ENCODE results near the gene PCDHA2. TPM values are rescaled to one million over a fixed set of nuclear protein-coding genes. Genes with fewer than 3 reads are reported as not detected.

PCDHA2 gene
- total RNA-seq, result under 1 TPM in 3 of 4 donors, not detected in 1; 0.28 to 0.68 (median 0.33) TPM
- under 1 TPM in 1 of 3 donors, not detected in 2; 0.07 TPM for polyA plus RNA-seq

- Histone ChIP-seq H3K4me1 (no peaks in the 10 kb centered on the region), H3K4me3 (peak within 1 kb of the TSS in 3 of 4 donors; percentile 16 to 28 (median 25)), H3K36me3 (no peaks in the 10 kb centered on the region), H3K27me3 (peaks cover 0 to 74% (median 0%) of the 10 kb centered on the region in 3 donors), H3K27ac (no peak within 1 kb of the TSS), H3K9me3 (peaks cover 0 to 34% (median 25%) of the 10 kb centered on the region in 4 donors)
- 28 to 48% methylated on average over 27 of the region's 27 CpGs for WGBS, 2 donors
- no peak for DNase-seq
- TF ChIP-seq CTCF (IDR thresholded peaks at IDR 0.05), result no peak
- TF ChIP-seq EP300 (IDR thresholded peaks at IDR 0.05), result no peak
- TF ChIP-seq POLR2AphosphoS5 (IDR thresholded peaks at IDR 0.05), result no peak
- TF ChIP-seq POLR2A (IDR thresholded peaks at IDR 0.05), result no peak
- intact Hi-C loops (cut with DNase I), result no loop called here
Observed at GRCh38 chr5:140794595-140795258, at the start of gene PCDHA2. TSS of gene PCDHA2 (plus strand) at chr5:140794852.

- Histone ChIP-seq H3K36me3 (no peaks in the 10 kb centered on the region), H3K4me3 (no peak overlapping the region), H3K4me1 (no peaks in the 10 kb centered on the region), H3K27ac (no peak overlapping the region), H3K27me3 (no peaks in the 10 kb centered on the region), H3K9me3 (peaks cover 0 to 27% (median 17%) of the 10 kb centered on the region in 4 donors)
- WGBS, 2 donors, result 85 to 86% methylated on average over 5 of the region's 5 CpGs
- DNase-seq, result no peak
- intact Hi-C loops (cut with DNase I), result no loop called here
- TF ChIP-seq POLR2A (IDR thresholded peaks at IDR 0.05), result no peak
- TF ChIP-seq EP300 (IDR thresholded peaks at IDR 0.05), result no peak
- TF ChIP-seq POLR2AphosphoS5 (IDR thresholded peaks at IDR 0.05), result no peak
- TF ChIP-seq CTCF (IDR thresholded peaks at IDR 0.05), result no peak
Observed at GRCh38 chr5:140753561-140753960, 41.1 kb upstream of the PCDHA2 start.

GRCh38 chr5:140764177-140764973 lies 30.3 kb upstream of the PCDHA2 start:
- Histone ChIP-seq H3K4me1 (no peaks in the 10 kb centered on the region), H3K9me3 (peaks cover 11 to 80% (median 51%) of the 10 kb centered on the region in 4 donors), H3K36me3 (no peaks in the 10 kb centered on the region), H3K27ac (no peak overlapping the region), H3K4me3 (no peak overlapping the region), H3K27me3 (no peaks in the 10 kb centered on the region)
- WGBS, 2 donors, result 86 to 87% methylated on average over 2 of the region's 2 CpGs
- TF ChIP-seq POLR2A (IDR thresholded peaks at IDR 0.05) (no peak), CTCF (IDR thresholded peaks at IDR 0.05) (no peak), EP300 (IDR thresholded peaks at IDR 0.05) (no peak), POLR2AphosphoS5 (IDR thresholded peaks at IDR 0.05) (no peak)
- DNase-seq, result no peak
- intact Hi-C loops (cut with DNase I), result no loop called here

GRCh38 chr5:140767444-140767843 lies 27.2 kb upstream of the PCDHA2 start:
- peaks cover 11 to 74% (median 46%) of the 10 kb centered on the region in 4 donors for H3K9me3 ChIP-seq
- H3K27ac ChIP-seq, result no peak overlapping the region
- no peaks in the 10 kb centered on the region for H3K36me3 ChIP-seq
- WGBS, 2 donors, result 84 to 90% methylated on average over 4 of the region's 4 CpGs
- H3K4me3 ChIP-seq, result no peak overlapping the region
- no peak for TF ChIP-seq POLR2AphosphoS5 (IDR thresholded peaks at IDR 0.05)
- no peak for TF ChIP-seq EP300 (IDR thresholded peaks at IDR 0.05)
- no peak for TF ChIP-seq POLR2A (IDR thresholded peaks at IDR 0.05)
- no peak for TF ChIP-seq CTCF (IDR thresholded peaks at IDR 0.05)
- no peak for DNase-seq
- no peaks in the 10 kb centered on the region for H3K4me1 ChIP-seq
- H3K27me3 ChIP-seq, result no peaks in the 10 kb centered on the region
- intact Hi-C loops (cut with DNase I), result no loop called here
